A673 (cell line): ENCODE data around the gene NCAPH2. TPM values are rescaled to one million over a fixed set of nuclear protein-coding genes. Genes with fewer than 3 reads are reported as not detected.

ENCODE experiments used
- BruUV-seq: library from RNA; stranded (reverse); fragments of 400-500 nt; replicated peaks from 2 replicates; lab custom pipeline; 2021; lab: Mats Ljungman, UMichigan
- CTCF ChIA-PET: fragments of 300-600 bp; sonication (Branson Sonifier 250); formaldehyde crosslinking; loops from one replicate; lab custom pipeline; 2022; ENCODE audit warnings: antibody characterized with exemption; lab: Charles Lee
- POLR2A ChIA-PET: fragments of 300-600 bp; sonication (Branson Sonifier 250); formaldehyde crosslinking; loops from one replicate; lab custom pipeline; 2022; ENCODE audit warnings: antibody characterized with exemption; ENCODE audit not compliant: low non-redundant PET; lab: Charles Lee
- DNase-seq: peaks from one replicate; pipeline ENCODE4 v3.0.0-alpha.2; 2015; ENCODE audit warnings: low spot score
- H3K27ac ChIP-seq: fragments of 200-600 bp; sonication (generic); 2 replicates; pipeline ENCODE4 v1.5.1; 2016; ENCODE audit warnings: mixed run types, low read depth, mild to moderate bottlenecking, mixed read lengths, antibody characterized with exemption, low read length; ENCODE audit not compliant: poor library complexity, severe bottlenecking
- H3K27me3 ChIP-seq: fragments of 200-600 bp; sonication (generic); replicated peaks from 2 replicates; pipeline ENCODE4 v1.6.1; 2017; ENCODE audit warnings: mixed run types, low read depth, mild to moderate bottlenecking, mixed read lengths, antibody characterized with exemption, low read length; ENCODE audit not compliant: insufficient read depth, poor library complexity
- H3K36me3 ChIP-seq: fragments of 200-600 bp; sonication (generic); 2 replicates; pipeline ENCODE4 v1.6.1; 2016; ENCODE audit warnings: mixed run types, mild to moderate bottlenecking, mixed read lengths, antibody characterized with exemption, low read length; ENCODE audit not compliant: insufficient read depth, poor library complexity, severe bottlenecking
- H3K4me1 ChIP-seq: fragments of 200-600 bp; sonication (generic); 2 replicates; pipeline ENCODE4 v1.6.1; 2017; ENCODE audit warnings: mixed run types, mild to moderate bottlenecking, mixed read lengths, antibody characterized with exemption, low read length; ENCODE audit not compliant: insufficient read depth, poor library complexity, severe bottlenecking
- H3K4me3 ChIP-seq: fragments of 200-600 bp; sonication (generic); 2 replicates; pipeline ENCODE4 v1.5.1; 2016; ENCODE audit warnings: low read depth, mixed run types, mild to moderate bottlenecking, mixed read lengths, low read length; ENCODE audit not compliant: poor library complexity, severe bottlenecking
- H3K9me3 ChIP-seq: fragments of 200-600 bp; sonication (generic); 2 replicates; pipeline ENCODE4 v1.6.1; 2016; ENCODE audit warnings: mixed run types, low read depth, mild to moderate bottlenecking, mixed read lengths, antibody characterized with exemption, low read length; ENCODE audit not compliant: poor library complexity, severe bottlenecking
- EZH2 ChIP-seq: fragments of 200-600 bp; sonication (generic); IDR thresholded peaks from 2 replicates; pipeline ENCODE4 v1.6.1; 2017; ENCODE audit warnings: borderline replicate concordance, low read depth, mild to moderate bottlenecking, mixed read lengths, antibody characterized with exemption, low read length; ENCODE audit not compliant: poor library complexity, severe bottlenecking
- intact Hi-C: fragments of 100-400 bp; cut with micrococcal nuclease; formaldehyde crosslinking; loops from one replicate; pipeline ENCODE4 v1.10.0; 2022; ENCODE audit not compliant: unreplicated experiment
- total RNA-seq: library from RNA; stranded (reverse); gene quantifications from 2 replicates; pipeline ENCODE4 v1.2.3, GENCODE V29; 2021
- TF ChIP-seq, protein P1 (sequence below): fragments of 300-800, 200-600 bp; sonication (generic); conservative IDR thresholded peaks from 2 replicates; pipeline ENCODE4 v1.5.1; 2017; ENCODE audit warnings: low read depth, mild to moderate bottlenecking, antibody characterized with exemption, low read length, moderate library complexity, mixed read lengths

The NCAPH2 gene
- total RNA-seq, 1 experiment from 2014 or later = 135 TPM

- ChIA-PET CTCF (no interaction called here), POLR2A (no interaction called here)
- no peak for DNase-seq
- TF ChIP-seq, protein P1, sequence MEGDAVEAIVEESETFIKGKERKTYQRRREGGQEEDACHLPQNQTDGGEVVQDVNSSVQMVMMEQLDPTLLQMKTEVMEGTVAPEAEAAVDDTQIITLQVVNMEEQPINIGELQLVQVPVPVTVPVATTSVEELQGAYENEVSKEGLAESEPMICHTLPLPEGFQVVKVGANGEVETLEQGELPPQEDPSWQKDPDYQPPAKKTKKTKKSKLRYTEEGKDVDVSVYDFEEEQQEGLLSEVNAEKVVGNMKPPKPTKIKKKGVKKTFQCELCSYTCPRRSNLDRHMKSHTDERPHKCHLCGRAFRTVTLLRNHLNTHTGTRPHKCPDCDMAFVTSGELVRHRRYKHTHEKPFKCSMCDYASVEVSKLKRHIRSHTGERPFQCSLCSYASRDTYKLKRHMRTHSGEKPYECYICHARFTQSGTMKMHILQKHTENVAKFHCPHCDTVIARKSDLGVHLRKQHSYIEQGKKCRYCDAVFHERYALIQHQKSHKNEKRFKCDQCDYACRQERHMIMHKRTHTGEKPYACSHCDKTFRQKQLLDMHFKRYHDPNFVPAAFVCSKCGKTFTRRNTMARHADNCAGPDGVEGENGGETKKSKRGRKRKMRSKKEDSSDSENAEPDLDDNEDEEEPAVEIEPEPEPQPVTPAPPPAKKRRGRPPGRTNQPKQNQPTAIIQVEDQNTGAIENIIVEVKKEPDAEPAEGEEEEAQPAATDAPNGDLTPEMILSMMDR = no peak
- TF ChIP-seq EZH2 = no peak
- no TSS peak for BruUV-seq
- Histone ChIP-seq H3K27ac (no peak within 1 kb of the TSS), H3K4me1 (peaks cover 7% of the 10 kb centered on the region), H3K9me3 (no peaks in the 10 kb centered on the region), H3K27me3 (no peaks in the 10 kb centered on the region), H3K4me3 (no peak within 1 kb of the TSS), H3K36me3 (no peaks in the 10 kb centered on the region)
- intact Hi-C loops = no loop called here
Measured at GRCh38 chr22:50486561-50487289, 21.3 kb upstream of the NCAPH2 start, which contains the start of gene MIOX. MIOX (plus strand) TSS chr22:50486859; CDS start chr22:50486898, 39 bp downstream.

DNA sequence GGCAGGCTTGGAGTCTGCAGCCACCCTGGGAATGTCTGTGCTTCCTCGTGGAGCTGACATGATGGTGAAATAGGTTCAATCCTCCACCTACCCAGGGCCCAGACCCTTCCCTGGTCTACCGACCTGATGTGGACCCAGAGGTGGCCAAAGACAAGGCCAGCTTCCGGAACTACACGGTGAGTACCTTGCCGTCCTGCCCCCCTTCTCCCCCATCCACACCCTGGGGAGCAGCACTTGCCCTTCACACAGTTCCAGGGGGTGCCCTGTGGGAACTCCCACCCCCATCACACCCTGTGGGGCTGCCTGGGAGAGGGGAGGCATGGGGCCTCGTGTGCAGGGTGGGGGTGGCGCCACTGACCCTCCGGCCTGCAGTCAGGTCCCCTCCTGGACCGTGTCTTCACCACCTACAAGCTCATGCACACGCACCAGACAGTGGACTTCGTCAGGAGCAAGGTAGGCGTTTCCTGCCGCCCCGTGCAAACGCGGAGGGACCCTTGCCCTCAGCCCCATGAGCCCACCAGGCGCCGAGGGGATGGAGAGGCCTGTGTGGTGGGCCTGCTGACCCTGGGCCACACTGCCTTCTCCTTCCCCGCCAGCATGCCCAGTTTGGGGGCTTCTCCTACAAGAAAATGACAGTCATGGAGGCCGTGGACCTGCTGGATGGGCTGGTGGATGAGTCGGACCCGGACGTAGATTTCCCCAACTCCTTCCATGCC is 20.6 kb upstream of the NCAPH2 start:
- no TSS peak for BruUV-seq
- DNase-seq = no peak
- no peak overlapping the region for H3K27ac ChIP-seq
- intact Hi-C loops = no loop called here
- H3K36me3 ChIP-seq = no peaks in the 10 kb centered on the region
- peaks cover 7% of the 10 kb centered on the region for H3K4me1 ChIP-seq
- no peak for TF ChIP-seq EZH2
- TF ChIP-seq, protein P1 = no peak
- POLR2A ChIA-PET = no interaction called here
- no peaks in the 10 kb centered on the region for H3K9me3 ChIP-seq
- H3K4me3 ChIP-seq = no peak overlapping the region
- CTCF ChIA-PET = no interaction called here
- H3K27me3 ChIP-seq = no peaks in the 10 kb centered on the region

DNA sequence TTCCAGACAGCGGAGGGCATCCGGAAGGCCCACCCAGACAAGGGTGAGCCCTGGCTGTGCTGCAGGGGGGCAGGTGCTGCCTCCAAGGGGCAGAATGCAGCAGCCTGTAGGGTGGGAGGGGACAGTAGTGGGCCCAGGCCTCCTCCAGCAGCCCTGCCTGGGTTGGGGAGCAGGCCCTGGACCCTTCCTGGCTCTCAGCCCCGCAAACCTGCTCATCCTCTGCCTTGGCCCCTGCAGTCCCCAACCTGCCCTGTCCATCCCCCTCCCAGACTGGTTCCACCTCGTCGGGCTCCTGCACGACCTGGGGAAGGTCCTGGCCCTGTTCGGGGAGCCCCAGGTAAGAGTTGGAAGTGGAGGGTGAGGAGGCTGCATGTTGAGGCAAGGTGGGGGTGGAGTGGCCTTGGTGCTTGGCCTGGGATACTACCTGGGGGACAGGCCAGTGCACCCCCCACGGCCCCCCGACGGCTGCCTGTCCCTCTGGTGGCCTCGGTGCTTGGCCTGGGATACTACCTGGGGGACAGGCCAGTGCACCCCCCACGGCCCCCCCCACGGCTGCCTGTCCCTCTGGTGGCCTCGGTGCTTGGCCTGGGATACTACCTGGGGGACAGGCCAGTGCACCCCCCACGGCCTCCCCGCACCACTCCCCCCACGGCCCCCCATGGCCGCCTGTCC is 19.9 kb upstream of the NCAPH2 start:
- ChIA-PET POLR2A (no interaction called here), CTCF (no interaction called here)
- intact Hi-C loops = no loop called here

More for the DNA sequence above, 19.9 kb upstream of the NCAPH2 start:
- Histone ChIP-seq H3K9me3 (no peaks in the 10 kb centered on the region), H3K36me3 (no peaks in the 10 kb centered on the region), H3K27me3 (no peaks in the 10 kb centered on the region), H3K4me1 (peaks cover 7% of the 10 kb centered on the region), H3K27ac (no peak overlapping the region), H3K4me3 (no peak overlapping the region)
- BruUV-seq = no TSS peak
- TF ChIP-seq, protein P1 = no peak
- no peak for TF ChIP-seq EZH2
- no peak for DNase-seq
